ENCODE measurements around the gene OR10S1.

The OR10S1 gene

DNA sequence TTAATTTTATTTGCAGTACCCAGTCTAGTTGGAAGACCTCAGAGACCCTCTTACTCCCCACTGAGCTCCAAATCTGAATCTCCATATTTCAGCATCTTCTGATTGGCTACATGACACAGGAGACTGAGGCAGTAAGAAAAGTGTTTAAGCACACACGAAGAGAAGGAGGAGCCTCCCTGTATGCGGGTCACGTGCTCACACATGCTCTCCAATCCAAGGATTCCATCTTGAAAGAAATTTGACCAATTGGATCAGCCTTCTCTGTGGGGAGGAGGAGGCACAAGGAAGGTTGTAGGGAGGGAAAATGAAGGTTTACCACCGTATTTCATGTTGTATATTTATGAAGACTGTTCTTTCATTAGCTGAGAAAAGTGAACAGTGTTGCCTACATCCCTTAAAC, 35.2 kb downstream of the OR10S1 start:
- H3K4me3 ChIP-seq (ENCODE audit: low read depth, low read length), result no peak overlapping the region
- no peaks in the 10 kb centered on the region for H3K27me3 ChIP-seq (replicated peaks)
- TF ChIP-seq, protein P1, sequence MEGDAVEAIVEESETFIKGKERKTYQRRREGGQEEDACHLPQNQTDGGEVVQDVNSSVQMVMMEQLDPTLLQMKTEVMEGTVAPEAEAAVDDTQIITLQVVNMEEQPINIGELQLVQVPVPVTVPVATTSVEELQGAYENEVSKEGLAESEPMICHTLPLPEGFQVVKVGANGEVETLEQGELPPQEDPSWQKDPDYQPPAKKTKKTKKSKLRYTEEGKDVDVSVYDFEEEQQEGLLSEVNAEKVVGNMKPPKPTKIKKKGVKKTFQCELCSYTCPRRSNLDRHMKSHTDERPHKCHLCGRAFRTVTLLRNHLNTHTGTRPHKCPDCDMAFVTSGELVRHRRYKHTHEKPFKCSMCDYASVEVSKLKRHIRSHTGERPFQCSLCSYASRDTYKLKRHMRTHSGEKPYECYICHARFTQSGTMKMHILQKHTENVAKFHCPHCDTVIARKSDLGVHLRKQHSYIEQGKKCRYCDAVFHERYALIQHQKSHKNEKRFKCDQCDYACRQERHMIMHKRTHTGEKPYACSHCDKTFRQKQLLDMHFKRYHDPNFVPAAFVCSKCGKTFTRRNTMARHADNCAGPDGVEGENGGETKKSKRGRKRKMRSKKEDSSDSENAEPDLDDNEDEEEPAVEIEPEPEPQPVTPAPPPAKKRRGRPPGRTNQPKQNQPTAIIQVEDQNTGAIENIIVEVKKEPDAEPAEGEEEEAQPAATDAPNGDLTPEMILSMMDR (IDR thresholded peaks at IDR 0.05; ENCODE audit: low read depth, low read length, missing control alignments), result no peak
- no peaks in the 10 kb centered on the region for H3K36me3 ChIP-seq (replicated peaks)
- H3K27ac ChIP-seq, result no peak overlapping the region
- DNase-seq, result no peak
- in situ Hi-C loops (cut with HindIII; ENCODE audit: low pct_ligation_motif_present, low sequenced_read_pairs), result no loop called here

DNA sequence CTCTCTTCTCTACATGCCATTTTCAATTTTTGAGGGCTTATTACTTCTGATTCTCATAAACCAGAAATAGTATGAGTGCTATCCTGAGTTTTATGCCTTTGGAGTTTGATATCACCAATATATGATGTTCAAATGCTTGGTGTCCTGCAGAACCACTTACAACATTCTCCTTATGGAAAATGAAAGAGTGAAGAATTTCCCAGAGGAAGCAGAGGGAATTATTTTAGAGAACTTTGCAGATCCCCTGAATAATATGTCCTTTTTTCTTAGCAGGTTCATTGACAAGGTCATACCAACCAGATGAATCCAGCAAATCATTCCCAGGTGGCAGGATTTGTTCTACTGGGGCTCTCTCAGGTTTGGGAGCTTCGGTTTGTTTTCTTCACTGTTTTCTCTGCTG, 38.3 kb downstream of the OR10S1 start, which contains the start of gene OR4D5:
TSS of gene OR4D5 (plus strand) at position 301 of the 400 bp plus-strand sequence. CDS start at position 301, 0 bp downstream.
- H3K36me3 ChIP-seq (replicated peaks), result no peaks in the 10 kb centered on the region
- TF ChIP-seq, protein P1 (IDR thresholded peaks at IDR 0.05; ENCODE audit: low read depth, low read length, missing control alignments), result no peak
- DNase-seq, result no peak
- in situ Hi-C loops (cut with HindIII; ENCODE audit: low pct_ligation_motif_present, low sequenced_read_pairs), result no loop called here
- H3K4me3 ChIP-seq (ENCODE audit: low read depth, low read length), result no peak within 1 kb of the TSS
- no peaks in the 10 kb centered on the region for H3K27me3 ChIP-seq (replicated peaks)
- H3K27ac ChIP-seq, result no peak within 1 kb of the TSS
